GM18519 (cell line): Measurements from ENCODE around the gene TSPAN31.
A peak's percentile ranks its signal among the peaks of the same experiment; 100 is the strongest.

Experiments
- ATAC-seq: cut with Tn5 transposase; IDR thresholded peaks from one replicate; pipeline ENCODE4 v1.9.1; 2021; ENCODE audit warnings: mild to moderate bottlenecking, moderate library complexity; ENCODE audit not compliant: unreplicated experiment, low FRiP score

TSPAN31 gene

GRCh38 chr12:57735198-57735855 is 9.5 kb upstream of the TSPAN31 start:
- ATAC-seq = no peak

DNA sequence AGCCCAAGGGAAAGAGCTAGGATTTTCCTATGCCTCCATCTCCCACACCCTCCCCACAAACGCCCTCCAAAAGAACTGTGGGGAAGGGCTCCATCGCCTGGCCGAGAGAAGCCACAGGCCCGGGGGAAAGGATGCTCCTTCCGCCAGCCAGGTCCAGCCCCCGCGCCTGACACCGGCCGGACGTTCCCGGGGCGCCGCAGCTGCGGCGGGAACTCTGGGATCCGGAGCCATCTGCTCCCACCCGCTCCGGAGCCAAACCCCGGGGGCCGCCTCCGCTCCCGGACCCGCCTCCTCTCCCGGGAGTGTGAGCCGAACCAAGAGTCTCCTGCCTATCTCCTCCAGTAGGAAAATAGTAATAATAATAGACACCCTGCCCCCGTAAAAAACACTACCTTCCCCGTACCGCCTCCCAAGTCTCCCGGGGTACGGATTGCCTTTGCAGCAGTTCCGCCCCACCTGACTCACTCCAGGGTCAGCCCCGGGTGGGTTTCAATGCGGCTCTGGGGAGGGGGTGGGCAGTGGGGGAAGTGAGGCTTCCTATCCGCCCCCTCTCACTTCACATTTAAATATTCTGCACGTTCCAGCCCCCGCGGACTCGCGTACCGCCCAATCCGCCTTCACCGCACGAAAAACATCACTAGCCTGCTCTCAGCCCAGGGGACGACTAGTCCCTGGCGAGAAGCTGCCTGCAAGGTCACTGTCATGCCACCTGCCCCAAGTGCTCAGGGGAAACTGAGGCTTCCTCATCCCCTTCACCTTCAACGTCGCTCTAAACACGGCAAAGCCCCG is 8.7 kb upstream of the TSPAN31 start:
- no peak for ATAC-seq

- ATAC-seq = no peak
Observed at GRCh38 chr12:57736741-57737466, 7.9 kb upstream of the TSPAN31 start.

DNA sequence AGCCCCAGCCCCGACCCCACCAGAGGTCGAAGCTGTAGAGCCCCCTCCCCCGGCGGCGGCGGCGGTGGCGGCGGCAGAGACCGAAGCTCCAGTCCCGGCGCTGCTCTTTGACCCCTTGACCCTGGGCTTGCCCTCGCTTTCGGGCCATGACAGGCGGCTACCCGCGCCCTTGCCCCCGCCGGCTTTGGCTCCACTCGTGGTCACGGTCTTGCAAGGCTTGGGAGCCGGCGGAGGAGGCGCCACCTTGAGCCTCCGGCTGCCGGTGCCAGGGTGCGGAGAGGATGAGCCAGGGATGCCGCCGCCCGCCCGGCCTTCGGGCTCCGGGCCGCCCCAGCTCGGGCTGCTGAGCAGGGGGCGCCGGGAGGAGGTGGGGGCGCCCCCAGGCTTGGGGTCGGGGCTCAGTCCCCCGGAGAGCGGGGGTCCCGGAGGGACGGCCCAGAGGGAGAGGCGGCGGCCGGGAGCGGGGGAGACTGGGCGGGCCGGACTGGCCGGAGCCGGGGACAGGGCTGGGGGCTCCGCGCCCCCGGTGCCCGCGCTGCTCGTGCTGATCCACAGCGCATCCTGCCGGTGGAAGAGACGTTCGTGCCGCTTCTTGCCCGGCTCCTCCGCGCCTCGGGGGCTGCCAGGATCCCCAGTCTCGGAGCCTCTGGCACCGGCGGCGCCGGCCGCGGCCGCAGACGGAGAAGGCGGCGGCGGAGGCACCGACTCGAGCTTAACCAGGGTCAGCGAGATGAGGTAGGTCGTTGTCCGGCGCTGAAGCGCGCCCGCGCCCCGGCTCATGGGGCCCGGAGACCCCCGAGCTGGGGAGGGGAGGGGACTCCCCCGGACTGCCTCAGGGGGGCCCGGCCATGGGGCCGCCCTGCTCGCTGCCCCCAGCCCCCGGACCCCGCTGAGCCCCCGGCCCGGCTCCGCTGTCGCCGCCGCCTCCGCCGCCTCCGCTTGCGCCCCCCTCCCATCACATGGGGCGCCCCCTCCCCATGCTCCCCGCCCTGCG is 7.1 kb upstream of the TSPAN31 start:
- no peak for ATAC-seq

GRCh38 chr12:57738661-57739237 is 6.1 kb upstream of the TSPAN31 start, which contains the start of gene AGAP2:
AGAP2 (minus strand) TSS chr12:57738742; CDS start chr12:57738246, 496 bp downstream.
- ATAC-seq = no peak

- no peak for ATAC-seq
Observed at GRCh38 chr12:57739387-57739786, 5.5 kb upstream of the TSPAN31 start.

GRCh38 chr12:57739914-57740538 is 4.8 kb upstream of the TSPAN31 start:
- ATAC-seq = no peak

- ATAC-seq = peak; percentile 43
Observed at GRCh38 chr12:57740656-57741412, 4.0 kb upstream of the TSPAN31 start.

- ATAC-seq = no peak
Observed at GRCh38 chr12:57741413-57741789, 3.4 kb upstream of the TSPAN31 start.

DNA sequence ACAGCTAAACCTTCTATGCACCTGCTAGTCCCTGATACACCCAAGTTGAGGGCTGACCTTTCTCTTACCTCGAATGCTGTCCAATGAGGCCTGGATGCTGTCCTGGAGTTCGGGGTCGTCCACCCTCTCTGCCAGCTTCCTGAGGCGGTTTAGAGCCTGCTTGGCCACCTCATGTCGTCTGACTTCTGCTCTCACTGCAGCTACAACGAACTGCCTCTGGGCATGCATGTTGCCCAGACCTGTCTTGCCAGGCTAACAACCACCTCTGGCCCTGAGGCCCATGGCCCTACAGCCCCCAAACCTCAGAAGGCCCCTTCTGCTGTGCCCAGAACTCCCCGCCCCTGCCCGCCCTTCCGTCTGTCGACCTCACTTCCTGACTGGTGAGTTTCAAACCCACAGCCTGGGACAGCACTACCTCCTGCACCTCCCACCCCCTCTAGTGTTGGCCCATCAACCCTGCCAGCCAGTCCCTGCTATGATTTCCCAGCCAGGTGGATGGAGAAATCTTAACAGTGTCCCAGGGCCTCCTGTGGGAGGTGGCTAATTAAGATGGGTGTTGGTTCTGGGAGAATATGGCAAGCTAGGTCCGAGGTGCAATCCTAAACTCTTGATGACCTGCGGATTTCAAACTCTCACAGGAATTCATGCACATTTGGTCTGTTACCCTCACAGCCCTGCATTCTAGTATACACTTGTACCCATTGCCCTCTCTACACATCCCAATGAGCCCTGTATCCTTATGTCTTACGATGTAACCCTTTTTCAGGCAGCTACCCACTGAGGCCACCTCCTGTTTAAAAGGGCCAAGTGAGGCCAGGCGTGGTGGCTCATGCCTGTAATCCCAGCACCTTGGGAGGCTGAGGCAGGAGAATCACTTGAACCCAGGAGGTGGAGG is 2.7 kb upstream of the TSPAN31 start:
- peak; percentile 52 for ATAC-seq

GRCh38 chr12:57743769-57744168 is 1.1 kb upstream of the TSPAN31 start:
- ATAC-seq = no peak

- peak; percentile 13 for ATAC-seq
Observed at GRCh38 chr12:57744194-57744776, 554 bp upstream of the TSPAN31 start.

DNA sequence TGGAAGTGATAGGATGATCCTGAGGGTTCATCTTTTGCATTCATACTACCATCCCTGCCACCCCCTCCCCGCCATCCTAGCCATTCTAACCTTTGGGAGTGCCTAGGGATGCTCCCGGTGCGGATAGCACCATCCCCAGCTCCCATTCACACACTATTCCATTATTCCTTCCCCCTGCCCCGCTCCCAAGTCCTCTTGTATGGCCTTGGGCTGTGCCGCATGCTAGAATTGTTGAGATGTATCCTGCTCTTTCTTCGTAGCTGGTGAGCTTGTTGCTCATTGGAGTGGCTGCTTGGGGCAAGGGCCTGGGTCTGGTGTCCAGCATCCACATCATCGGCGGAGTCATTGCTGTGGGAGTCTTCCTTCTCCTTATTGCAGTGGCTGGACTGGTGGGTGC is 644 bp downstream of the TSPAN31 start:
- no peak for ATAC-seq

- ATAC-seq = no peak
Observed at GRCh38 chr12:57746025-57746424, 1.2 kb downstream of the TSPAN31 start.

GRCh38 chr12:57749061-57749460 is 4.2 kb downstream of the TSPAN31 start:
- ATAC-seq = no peak

GRCh38 chr12:57750561-57751431 is 6.0 kb downstream of the TSPAN31 start:
- no peak for ATAC-seq
